Upper lobe of left lung (tissue), 6 donors: Measurements from ENCODE around the gene OPCML. TPM values are rescaled to one million over a fixed set of nuclear protein-coding genes. Genes with fewer than 3 reads are reported as not detected.

Source experiments
- ATAC-seq, 2 donors: fragments of 200-7000 bp; cut with Tn5 transposase; one replicate each; pipeline ENCODE4 v1.9.1; 2022; ENCODE audit warnings: mild to moderate bottlenecking in 2 of 2, moderate library complexity in 2 of 2; ENCODE audit not compliant: low FRiP score in 2 of 2
- DNase-seq, 2 donors: peaks; one replicate each; pipeline ENCODE4 v3.0.0-alpha.2; 2019 to 2020
- H3K27ac ChIP-seq, 4 donors: fragments of 200-600 bp; sonication (generic); one replicate each; pipeline ENCODE4 v1.5.1; 2016 to 2019
- H3K27me3 ChIP-seq, 4 donors: fragments of 200-600 bp; sonication (generic); one replicate each; pipeline ENCODE4 v1.5.1; 2017 to 2019
- H3K36me3 ChIP-seq, 4 donors: fragments of 200-600 bp; sonication (generic); one replicate each; pipeline ENCODE4 v1.5.1; 2016 to 2019
- H3K4me1 ChIP-seq, 4 donors: fragments of 200-600 bp; sonication (generic); one replicate each; pipeline ENCODE4 v1.5.1; 2018 to 2019
- H3K4me3 ChIP-seq, 4 donors: fragments of 200-600 bp; sonication (generic); one replicate each; pipeline ENCODE4 v1.5.1; 2017 to 2019; ENCODE audit warnings: mild to moderate bottlenecking in 2 of 4, moderate library complexity in 1 of 4
- H3K9me3 ChIP-seq, 4 donors: fragments of 200-600 bp; sonication (generic); one replicate each; pipeline ENCODE4 v1.5.1; 2018 to 2019
- EP300 ChIP-seq, 4 donors: sonication (generic); formaldehyde crosslinking; IDR thresholded peaks; one replicate each; pipeline ENCODE4 v1.5.1; 2017; ENCODE audit warnings: antibody characterized with exemption in 4 of 4, control low read depth in 2 of 4
- POLR2A ChIP-seq, 4 donors: fragments of 450-650 bp; IDR thresholded peaks; one replicate each; pipeline ENCODE4 v1.5.1; 2016 to 2017; ENCODE audit warnings: antibody characterized with exemption in 4 of 4, mild to moderate bottlenecking in 2 of 4
- POLR2AphosphoS5 ChIP-seq, 2 donors: sonication (generic); formaldehyde crosslinking; IDR thresholded peaks; one replicate each; pipeline ENCODE4 v1.5.1; 2017; ENCODE audit warnings: antibody characterized with exemption in 2 of 2
- WGBS, 2 donors: methylation state at CpG; one replicate each; pipeline ENCODE4 v1.1.5; 2017 to 2018; 5-methylcytosine and 5-hydroxymethylcytosine counted together
- total RNA-seq, 6 donors: library from RNA; depleted of rRNA in 4 of 6; stranded (reverse); fragments of >200 nt in 4 of 6; gene quantifications; one replicate each; pipeline versions ENCODE4 v1.1.0 to v1.2.1, GENCODE V29; 2016 to 2021
- TF ChIP-seq, protein P1 (sequence below), 6 experiments: fragments of 450-650 bp in 4 of 6; fragments of 200-600 bp in 2 of 6; sonication (generic) in 2 of 6; IDR thresholded peaks; one replicate each; pipeline ENCODE4 v1.5.1; 2016 to 2019; ENCODE audit warnings: antibody characterized with exemption in 6 of 6
- donor health status: DM: no; HTN: no; CAD: no; lungs with moderate emphysema.
- donor health status: DM: no; HTN: yes; CAD: no; lungs with severe emphysema.

The OPCML gene
- total RNA-seq, 6 donors from 2014 or later = 0.10 TPM; not detected in 5

DNA sequence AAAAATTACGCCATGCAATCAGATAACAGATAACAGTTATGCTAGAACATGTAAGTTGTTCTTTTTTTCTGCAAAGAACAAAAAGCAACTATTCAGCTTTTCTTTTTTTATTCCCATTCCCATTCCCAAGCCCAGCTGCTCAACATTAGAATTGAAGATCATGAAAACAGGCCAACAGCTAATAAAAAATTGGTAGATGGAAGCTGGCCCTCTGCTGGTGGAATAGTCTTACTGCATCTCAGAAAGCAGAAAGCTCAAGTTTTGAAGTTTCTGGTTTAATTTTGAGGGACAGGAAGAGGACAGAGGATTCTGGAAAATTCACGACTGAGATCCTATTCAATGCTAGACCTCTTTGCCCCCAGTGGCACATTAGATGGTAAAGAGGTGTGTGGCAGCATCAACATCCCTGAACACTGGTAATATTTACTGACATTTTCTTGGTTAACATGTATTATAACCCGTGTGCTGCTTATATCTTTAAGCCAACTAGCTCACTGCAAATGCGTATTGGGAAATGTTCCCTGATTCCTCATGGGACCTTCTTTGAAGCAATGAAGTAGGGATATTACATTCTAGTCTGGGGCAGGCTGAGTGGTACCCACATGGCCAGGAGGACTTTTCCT is 591.2 kb downstream of the OPCML start:
- no peaks in the 10 kb centered on the region for H3K9me3 ChIP-seq
- DNase-seq = no peak
- H3K27ac ChIP-seq = no peak overlapping the region
- no peak overlapping the region for H3K4me3 ChIP-seq
- H3K4me1 ChIP-seq = peaks cover 0 to 14% (median 0%) of the 10 kb centered on the region in 4 donors
- H3K36me3 ChIP-seq = no peaks in the 10 kb centered on the region
- WGBS, 2 donors = 55 to 60% methylated on average over 4 of the region's 4 CpGs
- peaks cover 0 to 11% (median 4%) of the 10 kb centered on the region in 4 donors for H3K27me3 ChIP-seq
- TF ChIP-seq POLR2AphosphoS5 (IDR thresholded peaks at IDR 0.05) = no peak
- TF ChIP-seq, protein P1, sequence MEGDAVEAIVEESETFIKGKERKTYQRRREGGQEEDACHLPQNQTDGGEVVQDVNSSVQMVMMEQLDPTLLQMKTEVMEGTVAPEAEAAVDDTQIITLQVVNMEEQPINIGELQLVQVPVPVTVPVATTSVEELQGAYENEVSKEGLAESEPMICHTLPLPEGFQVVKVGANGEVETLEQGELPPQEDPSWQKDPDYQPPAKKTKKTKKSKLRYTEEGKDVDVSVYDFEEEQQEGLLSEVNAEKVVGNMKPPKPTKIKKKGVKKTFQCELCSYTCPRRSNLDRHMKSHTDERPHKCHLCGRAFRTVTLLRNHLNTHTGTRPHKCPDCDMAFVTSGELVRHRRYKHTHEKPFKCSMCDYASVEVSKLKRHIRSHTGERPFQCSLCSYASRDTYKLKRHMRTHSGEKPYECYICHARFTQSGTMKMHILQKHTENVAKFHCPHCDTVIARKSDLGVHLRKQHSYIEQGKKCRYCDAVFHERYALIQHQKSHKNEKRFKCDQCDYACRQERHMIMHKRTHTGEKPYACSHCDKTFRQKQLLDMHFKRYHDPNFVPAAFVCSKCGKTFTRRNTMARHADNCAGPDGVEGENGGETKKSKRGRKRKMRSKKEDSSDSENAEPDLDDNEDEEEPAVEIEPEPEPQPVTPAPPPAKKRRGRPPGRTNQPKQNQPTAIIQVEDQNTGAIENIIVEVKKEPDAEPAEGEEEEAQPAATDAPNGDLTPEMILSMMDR (IDR thresholded peaks at IDR 0.05) = peak; percentile 46 to 79 (median 68)
- ATAC-seq = no peak

DNA sequence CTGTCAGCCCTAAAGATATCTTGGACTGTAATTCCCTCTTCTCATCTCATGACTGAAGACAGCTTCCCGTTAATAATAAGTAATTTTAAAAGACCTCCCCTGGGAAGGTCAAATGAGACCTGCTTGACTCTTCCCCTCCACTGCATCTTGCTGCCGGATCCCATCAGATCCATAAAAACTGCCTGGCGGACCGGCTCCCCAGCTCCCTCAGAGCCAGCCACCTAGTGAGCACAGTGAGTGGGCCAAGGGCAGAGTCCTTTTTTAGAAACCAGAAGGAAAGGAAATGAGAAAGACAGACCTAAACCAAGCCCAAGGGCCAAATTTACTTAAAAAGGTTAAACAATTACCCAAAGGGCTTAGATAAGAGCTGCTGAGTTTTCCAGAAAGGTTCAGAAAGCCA is 595.3 kb downstream of the OPCML start:
- DNase-seq (no peak), ATAC-seq (no peak)
- 74 to 78% methylated on average over 4 of the region's 4 CpGs for WGBS, 2 donors
- TF ChIP-seq, protein P1 (IDR thresholded peaks at IDR 0.05) = no peak
- no peak for TF ChIP-seq POLR2AphosphoS5 (IDR thresholded peaks at IDR 0.05)
- no peak for TF ChIP-seq POLR2A (IDR thresholded peaks at IDR 0.05)
- TF ChIP-seq EP300 (IDR thresholded peaks at IDR 0.05) = no peak
- Histone ChIP-seq H3K36me3 (no peaks in the 10 kb centered on the region), H3K4me3 (no peak overlapping the region), H3K27me3 (no peaks in the 10 kb centered on the region), H3K9me3 (no peaks in the 10 kb centered on the region), H3K27ac (no peak overlapping the region), H3K4me1 (no peaks in the 10 kb centered on the region)

DNA sequence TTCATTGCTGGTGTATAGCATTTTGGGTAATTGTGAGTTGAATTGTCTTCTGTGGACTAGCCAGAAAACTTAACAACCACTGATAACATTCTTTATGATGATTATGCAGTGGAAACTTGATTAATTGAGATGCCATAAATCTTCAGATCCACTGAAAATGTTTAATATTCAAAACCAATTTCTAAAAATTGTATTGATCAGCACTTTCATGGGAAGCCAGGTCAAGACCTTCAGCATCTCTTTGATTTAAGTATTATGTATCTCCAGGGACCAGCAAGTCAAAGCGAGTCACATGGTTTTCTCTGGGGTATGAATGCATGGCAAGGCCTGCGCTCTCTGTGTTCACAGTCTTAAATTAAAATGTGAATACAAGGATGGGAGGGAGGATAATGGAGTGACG is 596.9 kb downstream of the OPCML start:
- ATAC-seq = no peak
- DNase-seq = no peak
- Histone ChIP-seq H3K9me3 (no peaks in the 10 kb centered on the region), H3K27me3 (no peaks in the 10 kb centered on the region), H3K27ac (no peak overlapping the region), H3K4me1 (no peaks in the 10 kb centered on the region), H3K4me3 (no peak overlapping the region), H3K36me3 (no peaks in the 10 kb centered on the region)
- WGBS, 2 donors = 89 to 90% methylated on average over 3 of the region's 3 CpGs
- TF ChIP-seq POLR2AphosphoS5 (IDR thresholded peaks at IDR 0.05) (no peak), EP300 (IDR thresholded peaks at IDR 0.05) (no peak), POLR2A (IDR thresholded peaks at IDR 0.05) (no peak)
- TF ChIP-seq, protein P1 (IDR thresholded peaks at IDR 0.05) = no peak

GRCh38 chr11:132933703-132934102 is 598.6 kb downstream of the OPCML start:
- H3K9me3 ChIP-seq = peaks cover 0 to 5% (median 0%) of the 10 kb centered on the region in 4 donors
- TF ChIP-seq, protein P1 (IDR thresholded peaks at IDR 0.05) = no peak
- no peaks in the 10 kb centered on the region for H3K36me3 ChIP-seq
- H3K27ac ChIP-seq = no peak overlapping the region
- DNase-seq (no peak), ATAC-seq (no peak)
- H3K4me1 ChIP-seq = no peaks in the 10 kb centered on the region
- no peak overlapping the region for H3K4me3 ChIP-seq
- WGBS, 2 donors = 81 to 82% methylated on average over 3 of the region's 3 CpGs
- no peaks in the 10 kb centered on the region for H3K27me3 ChIP-seq

- H3K4me3 ChIP-seq = no peak overlapping the region
- no peaks in the 10 kb centered on the region for H3K36me3 ChIP-seq
- TF ChIP-seq POLR2A (IDR thresholded peaks at IDR 0.05) = no peak
- no peak for TF ChIP-seq EP300 (IDR thresholded peaks at IDR 0.05)
- no peak for TF ChIP-seq POLR2AphosphoS5 (IDR thresholded peaks at IDR 0.05)
- TF ChIP-seq, protein P1 (IDR thresholded peaks at IDR 0.05) = no peak
- no peaks in the 10 kb centered on the region for H3K4me1 ChIP-seq
- no peak for ATAC-seq
- no peak overlapping the region for H3K27ac ChIP-seq
- WGBS, 2 donors = 71 to 73% methylated on average over 3 of the region's 3 CpGs
- no peaks in the 10 kb centered on the region for H3K27me3 ChIP-seq
- DNase-seq = no peak
- H3K9me3 ChIP-seq = peaks cover 0 to 5% (median 0%) of the 10 kb centered on the region in 4 donors
Measured at GRCh38 chr11:132925825-132926469, 606.4 kb downstream of the OPCML start.
